Measurements from ENCODE around the gene CAMTA1.

The CAMTA1 gene

GRCh38 chr1:6955357-6956094 lies 170.3 kb downstream of the CAMTA1 start:
- Histone ChIP-seq H3K4me3 (ENCODE audit: low read depth, low read length) (no peak overlapping the region), H4K91ac (ENCODE audit: low read depth, low read length) (no peak overlapping the region), H3K4ac (ENCODE audit: low read depth, low read length) (no peak overlapping the region), H3K23ac (ENCODE audit: low read length) (no peak overlapping the region), H3K14ac (ENCODE audit: low read length) (no peak overlapping the region), H2BK12ac (ENCODE audit: low read length) (no peak overlapping the region), H2BK5ac (ENCODE audit: low read depth, low read length, poor library complexity) (no peak overlapping the region), H3K9me3 (ENCODE audit: insufficient read depth, low read depth, low read length) (peaks cover 2% of the 10 kb centered on the region), H2AK5ac (ENCODE audit: low read length) (no peak overlapping the region), H3K4me2 (ENCODE audit: low read length) (no peak overlapping the region), H3K27ac (ENCODE audit: low read depth, low read length) (no peak overlapping the region), H3K18ac (ENCODE audit: low read length) (no peak overlapping the region), H3K4me1 (ENCODE audit: control insufficient read depth in 1 of 2, insufficient read depth in 2 of 2, low read length in 2 of 2) (no peaks in the 10 kb centered on the region), H3K79me1 (ENCODE audit: low read length) (no peaks in the 10 kb centered on the region), H4K8ac (ENCODE audit: low read depth, low read length) (no peak overlapping the region), H2BK120ac (ENCODE audit: insufficient read depth, low read length, poor library complexity) (no peak overlapping the region), H3K9ac (ENCODE audit: low read length) (no peak overlapping the region), H2AFZ (ENCODE audit: insufficient read depth, low read length, poor library complexity) (no peak overlapping the region), H3K27me3 (ENCODE audit: insufficient read depth, low read length) (no peaks in the 10 kb centered on the region), H4K12ac (ENCODE audit: low read depth, low read length) (no peak overlapping the region), H3K79me2 (ENCODE audit: control insufficient read depth, insufficient read depth, low read length, poor library complexity) (no peaks in the 10 kb centered on the region), H3K36me3 (ENCODE audit: control insufficient read depth in 1 of 2, insufficient read depth in 2 of 2, low read length in 2 of 2) (no peaks in the 10 kb centered on the region)
- WGBS (ENCODE audit: extremely low coverage, insufficient coverage, insufficient read length) = no CpG with 5 or more reads among the region's 16 CpGs
- DNase-seq = no peak

GRCh38 chr1:6956488-6957159 lies 171.4 kb downstream of the CAMTA1 start:
- Histone ChIP-seq H2AK5ac (ENCODE audit: low read length) (no peak overlapping the region), H2AFZ (ENCODE audit: insufficient read depth, low read length, poor library complexity) (no peak overlapping the region), H3K4ac (ENCODE audit: low read depth, low read length) (no peak overlapping the region), H3K79me1 (ENCODE audit: low read length) (no peaks in the 10 kb centered on the region), H3K18ac (ENCODE audit: low read length) (no peak overlapping the region), H3K14ac (ENCODE audit: low read length) (no peak overlapping the region), H3K36me3 (ENCODE audit: control insufficient read depth in 1 of 2, insufficient read depth in 2 of 2, low read length in 2 of 2) (no peaks in the 10 kb centered on the region), H3K79me2 (ENCODE audit: control insufficient read depth, insufficient read depth, low read length, poor library complexity) (no peaks in the 10 kb centered on the region), H4K8ac (ENCODE audit: low read depth, low read length) (no peak overlapping the region), H2BK120ac (ENCODE audit: insufficient read depth, low read length, poor library complexity) (no peak overlapping the region), H3K23ac (ENCODE audit: low read length) (no peak overlapping the region), H3K4me3 (ENCODE audit: low read depth, low read length) (no peak overlapping the region), H3K9ac (ENCODE audit: low read length) (no peak overlapping the region), H3K4me1 (ENCODE audit: control insufficient read depth in 1 of 2, insufficient read depth in 2 of 2, low read length in 2 of 2) (no peaks in the 10 kb centered on the region), H4K91ac (ENCODE audit: low read depth, low read length) (no peak overlapping the region), H2BK12ac (ENCODE audit: low read length) (no peak overlapping the region), H4K12ac (ENCODE audit: low read depth, low read length) (no peak overlapping the region), H3K9me3 (ENCODE audit: insufficient read depth, low read depth, low read length) (peaks cover 2% of the 10 kb centered on the region), H3K27me3 (ENCODE audit: insufficient read depth, low read length) (no peaks in the 10 kb centered on the region), H3K4me2 (ENCODE audit: low read length) (no peak overlapping the region), H2BK5ac (ENCODE audit: low read depth, low read length, poor library complexity) (no peak overlapping the region), H3K27ac (ENCODE audit: low read depth, low read length) (no peak overlapping the region)
- WGBS (ENCODE audit: extremely low coverage, insufficient coverage, insufficient read length) = no CpG with 5 or more reads among the region's 11 CpGs
- no peak for DNase-seq

GRCh38 chr1:6957341-6957740 lies 172.1 kb downstream of the CAMTA1 start:
- Histone ChIP-seq H3K27ac (ENCODE audit: low read depth, low read length) (no peak overlapping the region), H3K14ac (ENCODE audit: low read length) (no peak overlapping the region), H2AK5ac (ENCODE audit: low read length) (no peak overlapping the region), H3K4me2 (ENCODE audit: low read length) (no peak overlapping the region), H2AFZ (ENCODE audit: insufficient read depth, low read length, poor library complexity) (no peak overlapping the region), H3K9me3 (ENCODE audit: insufficient read depth, low read depth, low read length) (peaks cover 2% of the 10 kb centered on the region), H4K12ac (ENCODE audit: low read depth, low read length) (no peak overlapping the region), H4K8ac (ENCODE audit: low read depth, low read length) (no peak overlapping the region), H3K4me1 (ENCODE audit: control insufficient read depth in 1 of 2, insufficient read depth in 2 of 2, low read length in 2 of 2) (peaks cover 0 to 5% of the 10 kb centered on the region in 2 experiments), H3K79me1 (ENCODE audit: low read length) (no peaks in the 10 kb centered on the region), H3K4me3 (ENCODE audit: low read depth, low read length) (no peak overlapping the region), H3K27me3 (ENCODE audit: insufficient read depth, low read length) (no peaks in the 10 kb centered on the region), H3K23ac (ENCODE audit: low read length) (no peak overlapping the region), H2BK5ac (ENCODE audit: low read depth, low read length, poor library complexity) (no peak overlapping the region), H3K18ac (ENCODE audit: low read length) (no peak overlapping the region), H3K36me3 (ENCODE audit: control insufficient read depth in 1 of 2, insufficient read depth in 2 of 2, low read length in 2 of 2) (no peaks in the 10 kb centered on the region), H2BK120ac (ENCODE audit: insufficient read depth, low read length, poor library complexity) (no peak overlapping the region), H3K4ac (ENCODE audit: low read depth, low read length) (no peak overlapping the region), H3K79me2 (ENCODE audit: control insufficient read depth, insufficient read depth, low read length, poor library complexity) (no peaks in the 10 kb centered on the region), H2BK12ac (ENCODE audit: low read length) (no peak overlapping the region), H4K91ac (ENCODE audit: low read depth, low read length) (no peak overlapping the region), H3K9ac (ENCODE audit: low read length) (no peak overlapping the region)
- no CpG with 5 or more reads among the region's 5 CpGs for WGBS (ENCODE audit: extremely low coverage, insufficient coverage, insufficient read length)
- DNase-seq = no peak

GRCh38 chr1:6958407-6959030 lies 173.3 kb downstream of the CAMTA1 start:
- Histone ChIP-seq H3K79me1 (ENCODE audit: low read length) (no peaks in the 10 kb centered on the region), H3K4ac (ENCODE audit: low read depth, low read length) (no peak overlapping the region), H3K36me3 (ENCODE audit: control insufficient read depth in 1 of 2, insufficient read depth in 2 of 2, low read length in 2 of 2) (no peaks in the 10 kb centered on the region), H2AK5ac (ENCODE audit: low read length) (no peak overlapping the region), H2BK12ac (ENCODE audit: low read length) (no peak overlapping the region), H3K23ac (ENCODE audit: low read length) (no peak overlapping the region), H2BK120ac (ENCODE audit: insufficient read depth, low read length, poor library complexity) (no peak overlapping the region), H3K27ac (ENCODE audit: low read depth, low read length) (no peak overlapping the region), H3K14ac (ENCODE audit: low read length) (no peak overlapping the region), H3K4me3 (ENCODE audit: low read depth, low read length) (no peak overlapping the region), H3K79me2 (ENCODE audit: control insufficient read depth, insufficient read depth, low read length, poor library complexity) (no peaks in the 10 kb centered on the region), H3K9ac (ENCODE audit: low read length) (no peak overlapping the region), H3K18ac (ENCODE audit: low read length) (no peak overlapping the region), H4K12ac (ENCODE audit: low read depth, low read length) (no peak overlapping the region), H3K9me3 (ENCODE audit: insufficient read depth, low read depth, low read length) (peaks cover 4% of the 10 kb centered on the region), H2BK5ac (ENCODE audit: low read depth, low read length, poor library complexity) (no peak overlapping the region), H4K8ac (ENCODE audit: low read depth, low read length) (no peak overlapping the region), H2AFZ (ENCODE audit: insufficient read depth, low read length, poor library complexity) (no peak overlapping the region), H3K27me3 (ENCODE audit: insufficient read depth, low read length) (no peaks in the 10 kb centered on the region), H3K4me2 (ENCODE audit: low read length) (no peak overlapping the region), H4K91ac (ENCODE audit: low read depth, low read length) (no peak overlapping the region), H3K4me1 (ENCODE audit: control insufficient read depth in 1 of 2, insufficient read depth in 2 of 2, low read length in 2 of 2) (peaks cover 2 to 5% of the 10 kb centered on the region in 2 experiments)
- no CpG with 5 or more reads among the region's 15 CpGs for WGBS (ENCODE audit: extremely low coverage, insufficient coverage, insufficient read length)
- DNase-seq = no peak
